Large intestine (tissue), 3 donors: ENCODE data around the gene TM2D1. TPM values are rescaled to one million over a fixed set of nuclear protein-coding genes. Genes with fewer than 3 reads are reported as not detected.
A peak's percentile ranks its signal among the peaks of the same experiment; 100 is the strongest.
"Not testable (repeated sequence)": the region's sequence is repeated elsewhere in the genome, so short reads cannot be mapped to it uniquely, and the experiment has no call there.

ENCODE experiments used
- DNase-seq, 2 donors: peaks; one replicate each; pipeline versions ENCODE4 v3.0.0 to v3.0.0-alpha.2; 2013
- H3K27ac ChIP-seq: one replicate; pipeline ENCODE4 v1.5.1; 2013; ENCODE audit warnings: low read length
- H3K27me3 ChIP-seq: 2 replicates; pipeline ENCODE4 v1.6.1; 2013; ENCODE audit warnings: low read length; ENCODE audit not compliant: control insufficient read depth, insufficient read depth
- H3K36me3 ChIP-seq: 2 replicates; pipeline ENCODE4 v1.6.1; 2013; ENCODE audit warnings: low read length; ENCODE audit not compliant: control insufficient read depth, insufficient read depth
- H3K4me1 ChIP-seq: one replicate; pipeline ENCODE4 v1.6.1; 2013; ENCODE audit warnings: low read length; ENCODE audit not compliant: control insufficient read depth, insufficient read depth
- H3K4me3 ChIP-seq: one replicate; pipeline ENCODE4 v1.5.1; 2013; ENCODE audit warnings: low read length
- H3K9me3 ChIP-seq: one replicate; pipeline ENCODE4 v1.6.1; 2013; ENCODE audit warnings: mild to moderate bottlenecking, low read depth, low read length, moderate library complexity; ENCODE audit not compliant: control insufficient read depth
- WGBS: methylation state at CpG from one replicate; pipeline ENCODE4 v1.1.5; 2013; ENCODE audit warnings: low lambda C conversion rate; ENCODE audit not compliant: insufficient coverage; 5-methylcytosine and 5-hydroxymethylcytosine counted together
- polyA plus RNA-seq: library from polyadenylated mRNA; unstranded; fragments of 120-200 nt; gene quantifications from one replicate; pipeline ENCODE4 v1.2.1, GENCODE V29; 2013

TM2D1 gene
- polyA plus RNA-seq, 1 donor: 54.5 TPM

- H3K4me1 ChIP-seq: peaks cover 21% of the 10 kb centered on the region
- peaks cover 15% of the 10 kb centered on the region for H3K36me3 ChIP-seq
- peak overlapping the region; percentile 3 for H3K27ac ChIP-seq
- H3K9me3 ChIP-seq: no peaks in the 10 kb centered on the region
- no peak for DNase-seq
- no peaks in the 10 kb centered on the region for H3K27me3 ChIP-seq
- no peak overlapping the region for H3K4me3 ChIP-seq
- WGBS: no CpG with 5 or more reads among the region's 2 CpGs
Observed at GRCh38 chr1:61680500-61680899, 44.4 kb downstream of the TM2D1 start.

DNA sequence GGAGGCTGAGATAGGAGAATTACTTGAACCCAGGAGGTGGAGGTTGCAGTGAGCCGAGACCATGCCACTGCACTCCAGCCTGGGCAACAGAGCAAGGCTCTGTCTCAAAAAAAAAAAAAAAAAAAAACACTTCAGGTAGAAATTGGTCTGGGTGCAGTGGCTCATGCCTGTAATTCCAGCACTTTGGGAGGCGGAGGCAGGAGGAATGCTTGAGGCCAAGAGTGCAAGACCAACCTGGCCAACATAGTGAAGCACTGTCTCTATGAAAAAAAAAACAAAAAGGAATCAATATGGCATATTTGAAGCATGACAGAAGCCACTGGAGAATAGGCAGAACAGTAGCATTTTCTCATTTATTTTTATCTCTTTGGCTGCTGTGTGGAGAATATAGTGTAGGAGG, 48.1 kb downstream of the TM2D1 start:
- not testable (repeated sequence) for H3K36me3 ChIP-seq, H3K4me3 ChIP-seq, H3K9me3 ChIP-seq, H3K27ac ChIP-seq, DNase-seq, H3K4me1 ChIP-seq, H3K27me3 ChIP-seq
- no CpG with 5 or more reads among the region's 2 CpGs for WGBS

GRCh38 chr1:61674221-61674620, 50.7 kb downstream of the TM2D1 start:
- Histone ChIP-seq H3K27ac (no peak overlapping the region), H3K4me3 (no peak overlapping the region), H3K9me3 (no peaks in the 10 kb centered on the region), H3K4me1 (no peaks in the 10 kb centered on the region), H3K36me3 (no peaks in the 10 kb centered on the region), H3K27me3 (no peaks in the 10 kb centered on the region)
- no CpG with 5 or more reads among the region's 3 CpGs for WGBS
- no peak for DNase-seq

DNA sequence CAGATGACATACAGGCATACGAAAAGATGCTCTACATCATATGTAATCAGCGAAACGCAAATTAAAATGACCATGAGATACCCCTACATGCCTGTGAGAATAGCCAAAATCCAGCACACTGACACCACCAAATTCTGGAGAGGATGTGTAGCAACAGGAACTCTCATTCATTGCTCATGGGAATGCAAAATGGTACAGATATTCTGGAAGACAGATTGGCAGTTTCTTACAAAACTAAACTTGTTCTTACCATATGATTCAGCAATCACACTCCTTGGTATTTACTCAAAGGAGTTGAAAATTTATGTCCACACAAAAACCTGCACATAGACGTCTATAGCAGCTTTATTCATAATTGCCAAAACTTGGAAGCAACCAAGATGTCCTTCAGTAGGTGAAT, 52.6 kb downstream of the TM2D1 start:
- WGBS: 100% methylated on average over 2 of the region's 4 CpGs
- H3K4me3 ChIP-seq: no peak overlapping the region
- no peaks in the 10 kb centered on the region for H3K36me3 ChIP-seq
- DNase-seq: no peak
- H3K9me3 ChIP-seq: no peaks in the 10 kb centered on the region
- H3K27ac ChIP-seq: no peak overlapping the region
- no peaks in the 10 kb centered on the region for H3K27me3 ChIP-seq
- H3K4me1 ChIP-seq: no peaks in the 10 kb centered on the region

DNA sequence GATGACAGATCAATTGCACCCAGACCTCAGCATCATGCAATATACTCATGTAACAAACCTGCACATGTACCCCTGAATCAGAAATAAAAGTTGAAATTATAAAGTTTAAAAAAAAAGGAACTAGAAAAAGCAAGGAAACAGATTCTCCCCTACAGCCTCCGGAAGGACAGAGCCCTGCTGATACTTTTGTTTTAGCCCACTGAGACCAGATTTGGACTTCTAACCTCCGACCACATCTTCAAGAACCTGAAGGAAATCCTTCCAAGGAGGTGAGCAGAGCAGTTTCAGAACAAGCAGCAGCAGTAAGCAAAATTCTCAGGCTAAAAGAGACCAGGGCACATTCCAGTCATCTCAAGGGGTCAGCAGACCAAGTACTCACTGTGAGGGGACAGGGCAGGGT, 54.5 kb downstream of the TM2D1 start:
- H3K36me3 ChIP-seq: no peaks in the 10 kb centered on the region
- DNase-seq: no peak
- H3K27ac ChIP-seq: no peak overlapping the region
- H3K9me3 ChIP-seq: no peaks in the 10 kb centered on the region
- no peak overlapping the region for H3K4me3 ChIP-seq
- WGBS: 60% methylated on average over 1 of the region's 2 CpGs
- no peaks in the 10 kb centered on the region for H3K4me1 ChIP-seq
- no peaks in the 10 kb centered on the region for H3K27me3 ChIP-seq

DNA sequence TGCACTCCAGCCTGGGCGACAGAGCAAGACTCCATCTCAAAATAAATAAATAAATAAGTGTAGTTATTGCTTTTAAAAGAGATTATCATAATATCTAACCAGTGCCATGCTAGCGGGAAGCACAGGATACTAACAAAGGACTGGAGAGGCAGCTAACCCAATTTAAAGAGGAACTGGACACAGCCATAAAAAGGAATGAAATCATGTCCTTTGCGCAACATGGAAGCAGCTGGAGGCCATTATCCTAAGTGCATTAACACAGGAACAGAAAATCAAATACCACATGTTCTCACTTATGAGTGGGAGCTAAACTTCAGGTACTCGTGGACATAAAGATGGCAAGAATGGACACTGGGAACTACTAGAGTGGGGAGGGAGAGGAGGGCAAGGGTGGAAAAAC, 54.9 kb downstream of the TM2D1 start:
- no peak for DNase-seq
- no CpG with 5 or more reads among the region's 4 CpGs for WGBS
- no peaks in the 10 kb centered on the region for H3K36me3 ChIP-seq
- no peaks in the 10 kb centered on the region for H3K27me3 ChIP-seq
- no peaks in the 10 kb centered on the region for H3K9me3 ChIP-seq
- H3K4me3 ChIP-seq: no peak overlapping the region
- H3K4me1 ChIP-seq: no peaks in the 10 kb centered on the region
- no peak overlapping the region for H3K27ac ChIP-seq

DNA sequence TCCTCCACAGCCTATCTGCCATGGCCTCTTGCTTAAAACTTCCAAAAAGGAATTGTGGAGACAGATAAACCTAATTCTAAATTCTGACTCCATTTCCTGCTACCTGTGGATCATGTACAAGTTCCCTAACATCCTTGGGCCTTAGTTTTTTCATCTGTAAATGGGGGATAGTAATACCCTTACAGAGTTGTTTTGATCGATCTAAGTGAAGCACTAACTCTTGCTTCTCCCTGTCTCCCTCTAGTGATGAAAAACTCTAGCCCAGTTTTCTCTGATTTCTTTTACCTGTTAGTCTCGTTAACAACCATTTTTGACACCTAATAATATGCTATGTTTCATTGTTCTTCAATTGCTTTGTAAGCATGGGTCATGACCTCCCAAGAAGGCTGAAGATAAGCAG, 65.9 kb downstream of the TM2D1 start:
- H3K4me1 ChIP-seq: no peaks in the 10 kb centered on the region
- H3K9me3 ChIP-seq: peaks cover under 1% of the 10 kb centered on the region
- no peak for DNase-seq
- no peak overlapping the region for H3K4me3 ChIP-seq
- H3K27ac ChIP-seq: no peak overlapping the region
- WGBS: 71% methylated on average over 1 of the region's 2 CpGs
- H3K27me3 ChIP-seq: no peaks in the 10 kb centered on the region
- no peaks in the 10 kb centered on the region for H3K36me3 ChIP-seq

DNA sequence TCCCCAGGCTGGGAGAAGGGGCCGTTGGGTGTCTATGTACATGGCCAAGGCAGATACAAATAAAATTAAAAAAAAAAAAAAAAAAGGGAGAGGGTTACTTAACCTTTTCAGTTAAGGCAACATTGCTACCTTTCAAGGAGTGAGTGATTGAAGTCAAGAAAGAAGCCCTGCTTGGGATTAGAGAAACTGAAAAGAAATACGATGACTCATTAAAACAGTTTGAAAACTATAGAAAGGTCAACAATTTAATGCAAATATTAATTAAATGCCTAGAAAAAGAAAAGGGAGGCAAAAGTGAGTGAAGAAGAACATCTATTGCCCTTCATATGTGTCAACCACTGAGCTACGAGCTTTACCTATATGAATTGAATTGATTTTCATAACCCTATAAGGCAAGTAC, 69.5 kb downstream of the TM2D1 start:
- Histone ChIP-seq H3K9me3 (peaks cover 2% of the 10 kb centered on the region), H3K4me1 (no peaks in the 10 kb centered on the region), H3K36me3 (no peaks in the 10 kb centered on the region), H3K4me3 (no peak overlapping the region), H3K27me3 (no peaks in the 10 kb centered on the region), H3K27ac (no peak overlapping the region)
- DNase-seq: no peak
- 90% methylated on average over 2 of the region's 3 CpGs for WGBS

- Histone ChIP-seq H3K4me3 (no peak overlapping the region), H3K9me3 (peaks cover 2% of the 10 kb centered on the region), H3K36me3 (no peaks in the 10 kb centered on the region), H3K4me1 (no peaks in the 10 kb centered on the region), H3K27me3 (no peaks in the 10 kb centered on the region), H3K27ac (no peak overlapping the region)
- WGBS: no CpG with 5 or more reads among the region's 30 CpGs
- DNase-seq: no peak
Observed at GRCh38 chr1:61654067-61654466, 70.9 kb downstream of the TM2D1 start.

- no peak for DNase-seq
- H3K27ac ChIP-seq: no peak overlapping the region
- H3K9me3 ChIP-seq: peaks cover 2% of the 10 kb centered on the region
- H3K27me3 ChIP-seq: no peaks in the 10 kb centered on the region
- no peaks in the 10 kb centered on the region for H3K4me1 ChIP-seq
- WGBS: 72% methylated on average over 3 of the region's 5 CpGs
- H3K4me3 ChIP-seq: no peak overlapping the region
- no peaks in the 10 kb centered on the region for H3K36me3 ChIP-seq
Observed at GRCh38 chr1:61648983-61649742, 75.8 kb downstream of the TM2D1 start.

DNA sequence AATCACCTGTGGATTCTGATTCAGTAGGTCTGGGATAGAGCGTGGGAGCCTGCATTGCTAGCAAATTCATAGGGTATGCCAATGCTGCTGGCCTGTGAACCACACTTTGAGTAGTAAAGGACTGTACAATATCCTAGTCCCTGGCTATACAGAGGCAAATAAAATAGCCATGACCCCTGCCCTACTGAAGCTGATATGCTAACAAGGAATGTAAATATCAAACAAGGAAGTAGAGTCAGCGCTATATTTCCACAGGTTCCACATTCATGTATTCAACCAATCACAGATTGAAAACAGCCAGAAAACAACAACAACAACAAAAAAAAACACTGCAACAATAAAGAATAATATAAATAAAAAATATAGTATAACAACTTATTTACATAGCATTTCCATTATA, 77.8 kb downstream of the TM2D1 start:
- Histone ChIP-seq H3K4me3 (no peak overlapping the region), H3K27me3 (no peaks in the 10 kb centered on the region), H3K36me3 (no peaks in the 10 kb centered on the region), H3K4me1 (no peaks in the 10 kb centered on the region), H3K9me3 (no peaks in the 10 kb centered on the region), H3K27ac (no peak overlapping the region)
- WGBS: no CpG with 5 or more reads among the region's 2 CpGs
- DNase-seq: peak in 1 of 2 donors; percentile 16
